ENCODE measurements around the gene UXS1.

- no peak for TF ChIP-seq CTCF (IDR thresholded peaks at IDR 0.05)
- no peak for TF ChIP-seq NFIC (IDR thresholded peaks at IDR 0.05; ENCODE audit: borderline replicate concordance)
- no peak for TF ChIP-seq ZBTB33 (IDR thresholded peaks at IDR 0.05; ENCODE audit: borderline replicate concordance, low read depth)
- TF ChIP-seq PBX3 (IDR thresholded peaks at IDR 0.05), result no peak
- TF ChIP-seq POLR2AphosphoS5 (IDR thresholded peaks at IDR 0.05; ENCODE audit: low read depth, low read length), result no peak
- no peak for TF ChIP-seq SIN3A (IDR thresholded peaks at IDR 0.05; ENCODE audit: borderline replicate concordance, low read depth, low read length)
Measured at GRCh38 chr2:106120432-106120831, 73.7 kb downstream of the UXS1 start.
